ENCODE data around the gene NCR3LG1.

NCR3LG1 gene

GRCh38 chr11:17394743-17395390, 43.3 kb downstream of the NCR3LG1 start:
- DNase-seq (ENCODE audit: low spot score) = no peak

DNA sequence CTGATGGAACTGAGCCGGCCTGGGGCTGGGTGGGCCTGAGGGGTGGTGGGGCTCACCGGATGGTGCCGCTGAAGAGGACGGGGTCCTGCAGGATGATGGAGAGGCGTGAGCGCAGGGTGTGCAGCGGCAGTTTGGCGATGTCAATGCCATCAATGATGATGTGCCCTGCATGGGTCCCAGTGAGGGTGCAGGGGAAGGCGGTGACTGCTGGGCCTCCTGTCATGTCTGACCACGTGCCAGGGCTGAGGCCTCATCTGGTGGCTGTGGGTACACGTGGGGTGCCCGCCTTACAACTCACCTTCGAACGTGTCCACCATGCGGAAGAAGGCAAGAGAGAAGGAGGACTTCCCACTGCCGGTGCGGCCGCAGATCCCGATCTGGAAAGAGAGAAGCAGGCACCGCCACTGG, 44.0 kb downstream of the NCR3LG1 start:
- no peak for DNase-seq (ENCODE audit: low spot score)

DNA sequence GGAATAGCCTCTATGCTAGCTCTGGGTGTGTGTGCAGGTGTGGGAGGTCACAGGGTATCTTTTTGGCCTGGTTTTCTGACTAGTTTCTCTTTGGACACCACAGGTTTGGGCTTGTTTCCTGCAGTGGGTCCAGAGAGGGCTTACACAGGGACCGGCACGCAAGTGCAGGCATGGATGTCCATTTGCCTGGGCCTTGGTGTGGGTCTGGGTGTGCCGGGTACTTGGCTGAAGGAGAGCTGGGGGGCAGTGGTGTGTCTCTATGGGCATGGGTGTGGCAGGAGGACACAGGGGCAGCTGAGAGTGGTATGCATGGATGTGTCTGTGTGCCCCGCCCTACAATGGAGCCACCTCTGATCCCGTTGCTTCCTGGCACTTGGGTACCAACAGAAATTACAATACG, 44.4 kb downstream of the NCR3LG1 start:
- DNase-seq (ENCODE audit: low spot score) = no peak

GRCh38 chr11:17396598-17397310, 45.2 kb downstream of the NCR3LG1 start:
- no peak for DNase-seq (ENCODE audit: low spot score)

DNA sequence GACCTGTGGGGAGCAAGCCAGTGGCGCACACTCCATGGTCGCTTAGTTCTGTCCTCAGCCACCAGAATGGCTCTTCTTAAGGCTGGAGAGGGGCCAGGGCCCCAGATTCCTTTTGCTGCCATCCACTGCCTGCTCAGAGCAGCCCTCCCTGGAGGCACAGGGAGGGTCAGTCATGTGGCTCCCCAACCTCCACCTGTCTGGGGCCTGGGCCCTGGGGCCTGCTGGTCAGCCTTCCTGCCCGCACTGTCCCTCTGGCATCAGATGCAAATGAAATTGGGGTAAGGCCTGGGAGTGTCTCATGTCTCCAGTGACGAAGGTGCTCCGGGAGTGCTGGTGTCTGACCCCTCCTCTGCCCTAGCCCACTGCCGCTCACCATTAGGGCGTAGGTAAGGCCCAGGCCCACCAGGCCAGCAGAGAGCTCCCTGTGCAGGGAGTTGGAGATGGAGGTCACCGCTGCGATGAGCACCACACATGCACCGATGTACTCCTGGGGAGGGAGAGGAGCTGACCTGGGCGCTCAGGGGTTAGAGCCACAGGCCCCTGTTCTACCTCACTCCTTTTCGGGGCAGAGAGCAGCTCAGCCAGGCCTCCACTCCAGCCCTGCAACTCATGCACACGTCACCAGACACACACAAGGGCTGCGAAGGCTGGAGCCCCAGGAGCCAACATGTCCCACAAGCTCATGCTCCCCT, 45.9 kb downstream of the NCR3LG1 start:
- DNase-seq (ENCODE audit: low spot score) = no peak

GRCh38 chr11:17399236-17399635, 47.6 kb downstream of the NCR3LG1 start:
- DNase-seq (ENCODE audit: low spot score) = no peak

- no peak for DNase-seq (ENCODE audit: low spot score)
Measured at GRCh38 chr11:17400048-17400775, 48.6 kb downstream of the NCR3LG1 start.

DNA sequence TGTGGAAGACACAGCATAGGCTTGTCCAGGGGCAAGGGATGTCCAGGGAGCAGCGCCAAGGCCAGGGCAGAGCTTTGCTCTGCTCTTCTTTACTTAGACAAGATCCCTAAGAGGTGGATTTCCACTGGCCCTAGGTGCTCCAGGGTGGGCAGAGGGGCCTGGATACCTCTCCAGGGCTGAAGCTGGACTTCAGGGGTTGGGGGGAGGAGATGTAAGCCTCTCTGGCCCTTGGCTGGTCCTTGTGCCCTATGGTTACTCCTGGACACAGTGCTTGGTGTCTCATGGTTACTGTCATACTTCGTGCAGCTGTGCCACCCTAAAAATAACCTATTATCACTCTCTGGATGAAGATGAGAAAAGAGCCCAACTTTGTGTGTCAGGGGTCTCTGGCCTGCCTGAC, 49.7 kb downstream of the NCR3LG1 start:
- no peak for DNase-seq (ENCODE audit: low spot score)

DNA sequence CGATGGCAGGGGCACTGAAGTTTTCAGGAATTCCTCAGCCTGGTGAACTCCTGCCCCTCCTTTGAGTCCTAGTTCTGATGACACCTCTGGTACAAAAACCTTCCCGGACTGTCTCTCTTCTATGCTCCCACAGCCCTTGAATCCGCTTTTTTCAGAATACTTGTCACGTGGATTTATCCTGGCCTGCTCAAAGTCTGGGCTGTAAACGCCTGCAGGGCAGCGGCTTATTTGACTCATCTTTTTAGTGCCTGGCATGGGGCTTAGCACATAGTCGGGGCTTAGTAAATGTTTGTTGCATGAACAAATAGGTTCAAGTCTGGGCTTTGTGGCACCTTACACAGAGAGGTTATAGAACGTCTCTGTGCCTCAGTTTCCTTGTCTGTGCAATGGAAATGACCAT, 50.2 kb downstream of the NCR3LG1 start:
- DNase-seq (ENCODE audit: low spot score) = no peak

DNA sequence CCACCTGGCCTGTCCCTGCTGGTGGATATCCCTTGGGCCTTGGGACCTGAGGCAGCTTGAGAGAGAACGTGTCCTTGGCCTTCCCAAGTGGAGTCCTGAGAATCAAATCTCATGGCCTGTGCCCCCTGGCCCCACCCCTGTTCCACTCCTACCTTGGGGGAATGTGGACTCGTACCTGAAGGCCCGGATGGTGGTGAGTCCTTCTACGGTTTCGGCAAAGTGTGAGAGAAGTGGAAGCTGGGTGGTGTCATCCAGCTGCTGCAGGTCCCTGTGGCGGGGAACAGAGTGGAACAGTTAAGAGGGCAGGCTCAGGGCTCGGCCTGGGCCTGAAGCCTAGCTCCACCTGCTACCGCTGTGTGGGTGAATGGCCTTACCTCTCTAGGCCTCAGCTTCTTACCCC, 50.9 kb downstream of the NCR3LG1 start:
- no peak for DNase-seq (ENCODE audit: low spot score)

DNA sequence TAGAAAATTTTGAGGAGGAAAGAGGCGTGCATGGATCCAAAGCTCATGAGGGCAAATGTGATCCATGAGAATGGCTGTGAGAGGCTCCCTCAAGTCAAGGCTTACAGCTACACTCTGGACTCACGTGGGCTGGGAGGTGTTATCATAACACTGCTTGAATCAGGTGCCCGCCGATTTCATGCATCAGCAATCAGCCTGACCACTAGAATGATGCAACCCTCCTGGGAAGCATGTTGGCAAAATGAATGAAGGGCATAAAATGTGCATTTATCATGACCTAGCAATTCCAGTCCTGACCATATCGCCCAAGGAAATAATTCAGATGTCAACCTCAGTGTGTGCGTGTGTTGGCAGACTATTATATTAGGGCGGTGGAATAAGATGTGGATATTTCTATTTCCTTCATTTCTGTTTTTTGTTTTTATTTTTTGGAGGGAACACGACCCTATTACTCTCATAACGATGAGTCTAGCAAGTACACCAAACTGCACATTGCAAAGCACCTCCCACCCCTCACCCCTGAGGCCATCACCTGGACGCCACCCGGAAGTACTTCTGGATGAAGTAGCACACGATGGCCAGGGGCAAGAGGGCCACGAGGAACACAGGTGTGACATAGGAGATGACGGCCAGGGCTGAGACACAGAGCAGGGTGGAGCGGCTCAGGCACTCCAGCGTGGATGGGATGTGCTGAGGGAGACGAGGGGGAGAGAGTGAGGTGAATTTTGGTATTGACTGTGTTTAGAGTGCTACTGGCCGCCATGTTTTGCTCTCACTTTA, 52.6 kb downstream of the NCR3LG1 start:
- DNase-seq (ENCODE audit: low spot score) = no peak

- no peak for DNase-seq (ENCODE audit: low spot score)
Measured at GRCh38 chr11:17405232-17406005, 53.8 kb downstream of the NCR3LG1 start.

DNA sequence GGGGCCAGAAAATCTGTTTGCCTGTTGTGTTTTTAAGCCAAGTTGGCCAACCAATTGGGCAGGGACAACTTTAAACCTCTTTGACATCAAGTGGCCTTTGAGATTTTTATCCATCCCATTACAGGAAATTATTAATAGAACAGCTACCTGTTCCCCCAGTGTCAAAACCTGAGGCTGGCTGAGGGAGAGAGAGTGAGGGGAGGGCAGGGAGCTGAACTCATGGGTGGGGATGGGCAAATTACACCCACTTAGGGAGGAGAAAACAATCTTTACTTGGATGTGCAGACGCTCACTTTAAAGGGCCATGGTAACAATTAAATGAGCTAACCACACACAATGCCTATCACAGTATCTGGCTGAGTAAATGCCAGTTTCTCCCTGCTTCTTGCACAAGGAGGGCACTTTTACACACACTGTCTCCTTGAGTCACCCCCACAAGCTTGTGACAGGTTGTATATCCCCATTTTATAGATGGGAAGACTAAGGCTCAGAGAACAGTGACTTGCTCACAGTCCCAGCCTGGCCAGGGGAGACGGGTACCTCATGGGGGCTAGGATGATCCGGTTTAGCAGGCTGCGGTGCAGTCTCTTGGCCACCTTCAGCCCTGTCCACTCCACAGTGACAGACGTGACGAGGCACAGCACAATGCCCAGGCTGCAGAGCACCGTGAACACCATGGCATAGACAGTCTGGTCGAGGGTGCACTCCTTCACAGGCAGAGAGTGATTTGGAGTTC, 54.6 kb downstream of the NCR3LG1 start:
- DNase-seq (ENCODE audit: low spot score) = no peak

DNA sequence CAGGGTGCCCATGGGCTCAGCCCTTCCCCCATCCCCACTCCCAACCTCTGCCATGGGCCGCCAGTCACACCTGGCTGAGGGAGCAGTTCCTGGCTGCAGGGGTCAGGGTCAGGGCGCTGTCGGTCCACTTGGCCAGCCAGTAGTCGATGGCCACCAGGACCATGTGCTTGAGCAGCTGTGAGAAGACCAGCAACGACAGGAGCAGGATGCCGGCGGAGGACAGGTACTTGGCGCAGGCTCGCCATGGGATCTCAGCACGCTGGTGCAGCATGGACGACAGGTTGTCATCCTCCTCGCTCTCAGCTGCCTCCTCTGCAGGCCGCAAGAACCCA, 55.2 kb downstream of the NCR3LG1 start:
- no peak for DNase-seq (ENCODE audit: low spot score)

DNA sequence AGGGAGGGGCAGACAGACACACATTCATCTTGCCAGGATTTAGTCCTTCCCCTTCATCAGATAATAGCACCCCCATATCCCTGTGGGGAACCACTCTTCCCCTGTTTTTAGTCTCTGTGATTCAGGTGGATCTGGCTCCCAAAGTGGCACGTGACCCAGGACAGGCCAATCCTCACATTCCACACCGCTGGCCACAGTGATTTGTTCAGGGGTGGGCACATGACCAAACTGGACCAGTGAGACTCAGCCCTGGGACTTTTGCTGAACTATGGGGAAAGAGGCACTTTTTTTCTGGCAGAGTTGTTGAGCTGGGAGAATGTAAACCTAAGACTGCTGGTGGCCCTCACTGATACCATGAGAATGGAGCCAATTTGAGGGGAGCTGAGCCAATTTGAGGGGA, 56.0 kb downstream of the NCR3LG1 start:
- no peak for DNase-seq (ENCODE audit: low spot score)

DNA sequence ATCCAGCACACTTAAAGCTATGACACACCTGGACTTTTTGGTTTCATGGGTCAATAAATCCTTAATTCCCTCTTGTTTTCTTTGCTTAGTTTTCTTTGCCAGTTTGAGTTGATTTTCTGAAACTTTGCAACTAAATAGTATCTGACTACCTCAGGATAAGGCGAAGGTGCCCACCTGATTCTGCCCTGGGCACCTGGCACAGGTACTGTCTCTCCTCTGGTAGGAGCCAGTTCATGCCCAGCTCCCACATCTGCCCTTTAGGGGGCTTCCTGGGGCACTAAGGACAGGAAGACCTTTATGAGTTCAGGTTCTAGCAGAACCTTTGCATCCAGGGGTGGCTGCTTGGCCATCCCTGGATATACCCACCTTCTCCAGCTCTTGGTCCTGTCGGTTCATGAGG, 56.4 kb downstream of the NCR3LG1 start:
- no peak for DNase-seq (ENCODE audit: low spot score)

DNA sequence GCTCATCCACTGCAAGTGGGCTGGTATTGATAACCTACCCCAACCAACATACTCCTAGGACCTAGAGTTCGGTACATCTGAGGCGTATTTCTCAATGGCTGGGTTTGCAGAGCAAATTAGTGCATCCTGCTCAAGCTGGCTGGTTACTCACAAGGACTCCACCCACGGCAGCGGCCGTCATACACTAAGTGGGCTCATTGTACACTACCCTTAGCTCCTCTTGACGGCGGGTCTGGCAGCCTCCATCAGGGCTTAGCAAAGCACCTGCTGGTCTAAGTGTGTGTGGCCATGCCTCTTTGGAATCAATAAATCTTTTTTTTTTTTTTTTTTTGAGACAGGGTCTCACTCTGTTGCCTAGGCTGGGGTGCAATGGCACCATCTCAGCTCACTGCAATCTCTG, 57.0 kb downstream of the NCR3LG1 start:
- DNase-seq (ENCODE audit: low spot score) = no peak

GRCh38 chr11:17410606-17411379, 59.2 kb downstream of the NCR3LG1 start:
- DNase-seq (ENCODE audit: low spot score) = no peak

DNA sequence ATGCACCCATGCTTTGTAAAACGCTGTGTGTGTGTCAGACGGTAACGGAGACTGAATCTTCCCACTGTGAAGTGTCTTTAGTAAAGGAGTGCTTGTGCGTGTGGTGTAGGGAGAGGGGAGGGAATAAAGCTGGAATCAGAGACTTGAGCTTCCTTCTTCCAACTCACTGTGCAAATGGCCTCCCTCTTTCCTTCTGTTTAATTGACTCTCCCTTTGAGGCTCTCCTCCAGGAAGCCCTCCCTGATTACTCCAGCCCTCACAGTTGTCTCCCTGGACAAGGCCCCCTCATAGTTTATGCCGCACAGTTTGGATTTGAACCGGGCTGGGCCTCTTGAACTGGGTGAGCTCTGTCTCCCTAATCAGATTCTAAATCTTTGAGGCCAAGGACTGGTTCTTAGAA, 59.8 kb downstream of the NCR3LG1 start:
- no peak for DNase-seq (ENCODE audit: low spot score)
